ENCODE measurements around the gene SUPT4H1. TPM values are rescaled to one million over a fixed set of nuclear protein-coding genes. Genes with fewer than 3 reads are reported as not detected.
"Not testable (repeated sequence)": the region's sequence is repeated elsewhere in the genome, so short reads cannot be mapped to it uniquely, and the experiment has no call there.

The SUPT4H1 gene
- polyA plus RNA-seq, 1 donor: 70.8 TPM

DNA sequence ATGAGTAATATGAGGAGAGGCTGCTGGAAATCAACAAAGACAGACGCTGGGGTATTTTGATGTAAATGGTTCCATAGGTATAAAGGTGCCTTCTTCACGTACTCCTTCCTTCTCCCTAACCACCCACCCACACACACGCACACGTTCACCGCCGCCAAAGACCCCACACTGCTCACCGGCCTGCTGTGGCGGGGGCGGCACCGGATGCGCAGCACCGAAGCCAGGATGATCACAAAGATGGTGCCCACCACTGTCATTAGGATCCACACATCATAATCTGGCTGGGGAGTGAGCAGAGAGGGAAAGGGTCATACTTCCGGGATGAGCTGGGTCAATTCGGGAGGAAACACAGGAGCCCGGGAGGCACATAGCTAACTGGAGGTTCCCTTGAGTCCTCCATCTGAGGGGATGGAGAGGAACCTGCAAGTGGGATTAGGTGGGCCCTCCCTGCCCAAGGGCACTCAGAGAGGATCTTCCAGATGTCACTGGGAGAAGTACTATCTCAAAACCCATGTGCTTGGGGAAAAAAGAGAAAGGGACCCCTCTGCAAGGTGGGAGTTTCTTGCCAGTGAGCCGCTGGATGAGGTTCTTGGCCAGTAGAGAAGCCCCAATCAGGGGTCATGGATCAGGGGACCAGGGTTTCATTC is 10.5 kb upstream of the SUPT4H1 start:
- no peak for DNase-seq

DNA sequence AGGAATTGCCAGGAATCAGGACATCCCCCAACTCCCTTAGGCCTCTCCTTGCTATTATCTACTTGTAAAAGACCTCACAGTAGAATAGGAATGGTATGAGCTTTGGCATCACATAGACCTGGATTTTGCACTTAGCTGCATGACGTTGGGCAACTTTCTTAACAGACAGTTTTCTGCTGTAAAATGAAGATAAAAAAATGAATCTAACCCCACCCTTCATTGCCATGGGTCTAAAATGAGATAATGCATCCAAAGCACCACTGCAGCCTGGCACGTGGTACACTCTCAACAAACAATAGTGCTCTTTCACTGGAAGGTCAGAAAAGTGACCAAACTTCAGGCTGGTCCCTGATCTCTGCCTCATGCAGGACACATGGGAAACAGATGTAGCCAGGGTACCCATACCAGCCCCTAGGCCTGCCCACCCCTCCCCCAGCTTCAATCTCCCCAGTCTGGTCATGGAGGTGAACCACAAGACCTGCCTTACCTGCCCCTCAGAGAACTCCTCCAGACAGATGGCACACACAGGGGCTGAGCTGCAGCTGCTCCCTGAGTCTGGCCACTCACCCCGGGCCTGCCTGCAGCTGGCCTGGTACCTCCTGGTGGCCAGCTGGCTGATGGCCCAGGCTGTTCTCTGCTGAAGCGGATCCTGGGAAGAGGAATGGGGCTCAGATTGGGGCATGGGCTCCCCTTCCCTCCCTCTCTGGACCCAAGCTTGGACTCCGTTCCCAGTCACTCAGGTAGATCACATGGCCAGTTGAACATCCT is 8.5 kb upstream of the SUPT4H1 start:
- DNase-seq: no peak

DNA sequence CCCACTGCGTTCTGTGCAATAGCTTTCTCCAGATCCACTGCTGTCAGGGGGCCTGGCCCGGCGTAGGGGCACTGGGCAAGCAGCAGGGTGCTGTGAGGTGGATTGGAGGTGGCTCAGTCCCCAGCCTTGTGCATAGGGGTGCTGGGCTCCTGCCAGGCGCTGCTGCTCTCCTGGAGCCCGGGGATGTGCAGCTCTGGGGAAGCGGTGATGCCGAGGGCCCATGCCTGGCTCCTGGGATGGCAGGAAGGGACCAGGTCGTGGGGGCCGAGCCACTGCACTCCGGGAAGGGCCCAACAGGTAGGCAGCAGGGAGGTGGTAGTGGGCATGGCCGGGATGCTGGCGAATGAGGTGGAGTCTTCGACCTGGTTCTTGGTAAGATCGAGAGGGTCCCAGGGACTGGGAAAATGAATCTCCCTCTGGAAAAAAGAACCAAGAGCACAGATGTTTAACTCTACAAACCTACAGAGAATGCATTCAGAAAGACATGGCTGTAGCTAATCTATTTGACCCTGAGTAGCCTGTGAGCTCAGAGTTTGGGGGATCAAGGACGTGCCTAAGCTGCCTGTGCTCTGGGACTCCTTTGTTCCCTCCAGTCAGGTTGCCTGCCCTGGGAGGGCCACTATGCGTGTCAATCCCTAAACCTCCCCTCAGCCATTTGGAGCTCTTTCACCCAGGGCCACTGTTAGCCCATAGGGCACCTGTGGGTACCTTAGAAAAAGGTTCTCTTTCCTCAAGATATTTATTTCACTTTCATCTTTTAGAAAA is 6.6 kb upstream of the SUPT4H1 start:
- no peak for DNase-seq

DNA sequence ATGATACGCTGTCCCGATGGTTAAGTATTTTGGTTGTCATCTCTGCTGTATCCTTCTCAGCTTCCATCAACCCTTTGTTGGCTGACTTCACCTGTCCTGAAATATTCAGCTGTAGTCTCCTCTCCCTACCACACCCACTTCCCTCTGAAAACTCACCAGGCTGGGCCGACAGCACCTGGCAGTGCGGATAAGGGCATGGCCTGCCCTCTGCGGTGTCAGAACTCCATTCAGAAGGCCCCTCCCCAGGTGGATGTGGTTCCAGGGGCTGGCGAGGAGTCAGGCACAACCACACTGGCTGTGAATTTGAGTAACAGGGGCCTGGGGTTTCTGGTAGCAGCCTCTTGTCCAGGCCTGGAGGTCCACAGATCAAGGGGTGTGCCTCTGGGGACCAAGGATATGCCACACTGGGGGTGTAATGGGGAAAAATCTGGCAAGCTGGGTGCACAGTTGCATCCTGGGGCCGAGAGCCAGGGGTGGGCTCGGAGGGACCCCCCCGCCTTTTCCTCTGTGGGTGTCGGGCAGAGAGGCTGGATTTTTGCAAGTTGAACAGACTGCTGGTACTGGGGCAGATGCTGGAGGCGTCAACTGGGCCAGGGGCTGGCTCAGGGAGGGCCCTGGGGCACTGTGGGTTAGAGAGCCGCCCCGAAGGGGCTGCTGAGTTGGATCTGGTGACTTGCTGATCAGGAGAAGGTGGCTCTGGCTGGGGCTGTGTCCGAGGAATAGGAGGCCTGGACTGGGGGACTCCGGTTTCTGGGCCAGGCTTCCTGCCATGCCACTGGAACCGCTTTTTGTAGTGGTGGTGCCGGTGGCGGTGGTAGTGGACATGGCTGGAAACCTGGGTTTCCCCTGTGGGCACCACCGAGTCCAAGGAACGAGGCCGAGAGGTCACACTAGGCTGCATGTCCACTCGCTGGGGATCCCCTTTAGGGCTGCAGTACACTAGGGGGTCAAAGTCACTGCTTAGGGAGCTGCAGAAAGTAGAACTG is 5.6 kb upstream of the SUPT4H1 start:
- no peak for DNase-seq

DNA sequence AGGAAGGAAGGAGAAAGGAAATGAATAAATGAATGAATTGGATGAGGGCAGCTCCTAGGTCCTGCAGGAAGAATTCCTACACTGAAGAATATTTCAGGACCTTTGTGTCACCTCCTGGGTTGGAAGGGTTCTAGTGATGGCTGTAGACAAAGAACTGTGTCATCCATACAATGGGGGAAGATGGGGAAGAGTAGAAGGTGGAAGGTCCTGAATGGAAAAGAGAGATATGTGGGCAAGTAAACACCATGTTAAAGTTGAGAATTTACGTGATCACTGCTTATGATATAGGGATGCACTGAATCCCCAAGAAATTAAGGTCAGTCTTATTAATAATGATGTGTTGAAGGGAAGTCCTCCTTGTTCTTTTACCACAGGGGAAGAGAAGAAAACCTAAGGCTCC is 4.2 kb upstream of the SUPT4H1 start:
- no peak for DNase-seq

DNA sequence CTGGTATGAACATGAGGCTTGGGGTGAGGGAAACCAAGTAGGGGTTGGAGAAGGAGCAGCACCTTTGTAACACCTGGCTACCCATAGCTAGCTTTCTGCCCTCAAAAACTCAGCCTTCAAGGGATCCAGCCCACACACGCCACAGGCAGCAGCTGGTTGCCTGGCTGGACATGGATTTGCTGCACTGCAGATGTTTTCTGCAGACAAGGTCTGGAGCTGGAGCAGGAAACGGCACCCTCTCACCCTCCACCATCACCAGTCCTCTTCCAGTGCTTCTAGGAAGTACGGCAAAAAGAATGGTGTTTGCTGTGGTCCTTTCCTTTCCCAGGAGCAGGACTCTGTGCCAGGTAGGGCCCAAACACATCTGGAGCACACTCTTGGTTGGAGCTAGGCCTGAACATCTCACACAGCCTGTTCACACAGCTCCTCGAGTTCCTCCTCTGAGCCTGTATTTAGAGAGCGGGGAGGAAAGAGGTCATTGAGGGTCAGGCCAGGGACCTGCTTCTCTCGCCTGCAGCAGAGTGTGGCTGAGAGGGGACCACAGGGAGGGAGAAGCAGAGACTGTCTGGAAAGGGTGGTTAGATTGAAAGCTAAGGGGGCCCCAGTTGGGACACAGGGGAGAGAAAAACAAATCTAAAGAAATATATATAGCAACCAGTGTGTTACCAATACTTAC is 2.7 kb upstream of the SUPT4H1 start:
- no peak for DNase-seq

DNA sequence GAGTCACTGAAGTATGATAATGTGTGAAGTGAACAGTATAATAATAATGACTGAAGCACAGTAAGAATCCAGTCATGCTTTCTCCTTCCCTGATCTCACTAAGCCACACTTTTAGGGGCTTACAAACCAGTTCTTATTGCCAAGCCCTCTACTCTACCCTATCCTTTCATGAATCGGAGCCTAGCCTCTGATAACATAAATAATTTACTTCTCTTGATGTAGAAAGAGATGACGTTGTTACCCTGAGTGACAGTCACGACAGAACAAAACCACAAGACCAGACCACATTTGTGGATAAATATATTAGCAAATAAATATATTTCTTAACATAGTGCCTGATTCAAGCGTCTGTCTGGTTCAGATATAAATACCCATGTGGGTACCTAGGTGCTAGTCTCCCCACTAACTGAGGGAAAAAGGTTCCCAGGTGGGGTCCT is 1.4 kb upstream of the SUPT4H1 start:
- no peak for DNase-seq

DNA sequence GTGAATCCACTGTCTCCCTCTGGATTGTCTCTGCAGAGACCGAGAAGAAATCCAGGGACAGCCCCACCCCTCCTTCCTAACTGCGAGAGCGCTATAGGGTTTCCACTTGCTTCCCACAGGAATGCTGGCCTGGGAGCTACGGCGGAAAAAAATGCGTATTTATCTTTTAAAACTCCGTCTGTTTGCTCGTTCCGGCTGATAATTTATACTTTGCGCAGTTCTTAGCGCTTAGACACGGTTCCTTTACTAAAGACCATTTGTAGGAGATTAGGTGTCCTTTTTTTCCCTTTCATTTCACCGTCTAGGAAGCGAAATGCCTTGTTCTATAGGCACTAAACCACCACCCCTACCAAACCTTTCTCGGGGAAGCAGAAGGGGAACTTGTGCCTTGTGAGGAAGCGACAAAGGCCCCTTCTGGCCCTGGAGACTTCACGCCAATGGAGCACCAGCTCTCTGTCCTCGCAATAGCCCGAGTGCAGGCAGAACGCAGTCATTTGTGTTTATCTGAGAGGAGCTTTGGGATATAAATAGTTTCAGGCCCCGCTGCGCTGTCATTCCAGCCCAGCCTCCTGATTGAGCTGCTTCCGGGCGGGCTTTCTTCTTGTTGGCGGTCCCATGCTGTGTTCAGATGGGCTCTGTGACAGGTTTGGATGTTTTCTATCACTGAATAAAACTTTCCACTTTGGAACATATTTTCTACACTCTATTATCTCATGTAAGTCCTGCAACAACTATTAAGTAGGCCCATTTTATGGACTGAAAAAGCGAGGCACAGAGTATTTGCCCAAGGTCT is 791 bp upstream of the SUPT4H1 start:
- DNase-seq: no peak

DNA sequence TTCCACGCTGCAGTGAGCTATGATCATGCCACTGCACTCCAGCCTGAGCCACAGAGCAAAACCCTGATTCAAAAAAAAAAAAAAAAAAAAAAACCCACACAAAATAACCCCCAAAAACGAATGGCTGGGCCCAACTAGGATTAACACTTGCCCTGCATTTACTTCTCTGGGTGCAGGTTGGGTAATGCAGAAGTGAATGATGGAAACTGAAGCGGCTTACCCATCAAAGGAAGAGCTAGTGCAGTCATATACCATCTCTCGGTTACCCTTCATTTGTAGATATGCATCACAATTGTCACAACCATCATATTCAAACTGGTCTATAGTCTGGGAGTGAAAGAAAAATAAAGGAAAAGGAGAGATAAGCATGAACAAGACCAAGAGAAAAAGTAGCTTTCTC is 819 bp downstream of the SUPT4H1 start:
- no peak for DNase-seq

DNA sequence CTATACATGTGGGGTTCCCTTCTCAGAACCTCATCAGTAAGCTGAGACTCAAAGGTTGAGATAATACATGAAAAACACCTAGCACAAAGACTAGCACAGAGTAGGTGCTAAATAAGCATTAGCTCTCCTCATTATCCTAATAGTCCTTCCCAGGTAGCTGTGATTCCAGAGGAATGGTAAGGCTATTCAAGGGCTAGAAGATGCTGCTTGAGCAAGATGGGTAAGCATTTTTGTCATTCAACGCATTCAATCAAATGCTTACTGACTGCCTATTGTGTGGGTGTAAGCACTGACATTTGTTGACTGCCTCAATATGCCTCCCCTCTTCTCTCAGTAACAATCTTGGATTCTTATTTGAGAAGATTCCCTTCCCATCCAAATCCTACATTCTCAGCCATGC is 4.0 kb downstream of the SUPT4H1 start:
- no peak for DNase-seq

DNA sequence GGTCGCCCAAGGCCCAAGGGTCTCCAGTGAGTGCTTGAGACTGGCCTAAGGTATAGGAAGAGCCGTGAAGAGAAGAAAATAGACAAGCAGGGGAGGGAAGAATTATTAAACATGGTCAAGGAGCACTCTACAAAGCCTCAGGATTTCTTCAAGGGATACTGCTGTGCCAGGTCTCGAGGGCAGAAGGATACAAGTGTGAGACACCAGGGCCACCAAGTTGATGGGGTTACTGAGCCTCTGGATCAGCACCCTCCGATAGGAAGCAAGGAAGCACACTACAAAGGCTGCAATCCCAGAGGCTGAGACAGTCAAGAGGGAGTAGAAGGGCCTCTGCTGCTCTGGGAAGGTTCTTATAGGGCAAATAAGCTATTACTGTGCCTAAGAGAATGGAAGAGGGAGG is 6.5 kb downstream of the SUPT4H1 start:
- DNase-seq: no peak

DNA sequence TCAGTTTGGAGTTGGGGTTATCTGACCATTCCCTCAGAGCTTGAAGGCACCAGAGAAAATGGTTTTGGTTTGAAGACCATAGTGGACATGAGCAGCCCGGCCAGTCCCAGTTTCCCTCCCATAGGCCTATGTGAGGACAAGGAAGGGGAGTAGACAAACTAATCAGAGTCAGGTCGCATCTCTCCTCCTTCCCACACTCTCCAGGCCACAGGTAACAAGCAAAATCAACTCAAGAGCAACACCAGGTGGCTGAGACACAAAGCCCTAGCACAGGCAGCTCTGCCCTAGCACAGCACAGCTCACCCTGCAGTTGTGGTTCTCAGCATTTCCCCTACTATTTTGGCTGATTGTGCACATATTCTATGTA is 7.2 kb downstream of the SUPT4H1 start:
- DNase-seq: no peak

DNA sequence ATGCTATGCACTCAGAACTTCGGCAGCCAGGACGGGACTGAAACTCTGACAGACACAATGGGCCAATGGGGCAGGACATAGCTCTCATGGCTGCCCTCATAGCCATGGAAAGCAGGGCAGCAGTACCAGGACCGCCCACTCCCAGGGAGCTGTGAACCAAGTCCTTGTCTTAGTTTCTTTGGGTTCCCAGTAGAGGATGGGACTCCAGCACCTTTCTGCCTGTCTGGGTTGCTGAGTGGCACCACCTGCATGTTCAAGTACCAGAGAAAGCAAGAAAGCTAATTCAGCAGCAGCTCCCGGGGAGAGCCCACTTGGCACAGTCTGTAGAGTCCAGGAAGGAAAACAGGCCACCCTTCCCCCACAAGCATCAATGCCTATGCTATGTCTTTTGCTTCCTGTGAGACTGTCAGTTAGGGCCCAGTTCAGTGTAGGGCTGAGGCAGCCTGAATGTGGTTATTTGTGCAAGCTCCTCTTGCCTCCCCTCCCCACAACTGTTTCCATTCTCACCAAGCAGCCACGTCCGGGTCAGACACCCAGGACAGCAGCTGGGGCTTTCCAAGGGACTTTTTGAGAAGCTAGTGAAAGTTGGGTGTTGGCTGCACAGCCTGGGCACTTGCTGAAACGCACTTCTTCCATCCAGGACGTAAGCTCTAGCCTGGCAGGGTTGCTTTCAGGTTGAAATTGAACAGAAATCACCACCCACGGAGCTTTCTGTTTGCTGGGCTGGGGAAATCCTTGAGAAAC is 7.8 kb downstream of the SUPT4H1 start:
- DNase-seq: no peak

DNA sequence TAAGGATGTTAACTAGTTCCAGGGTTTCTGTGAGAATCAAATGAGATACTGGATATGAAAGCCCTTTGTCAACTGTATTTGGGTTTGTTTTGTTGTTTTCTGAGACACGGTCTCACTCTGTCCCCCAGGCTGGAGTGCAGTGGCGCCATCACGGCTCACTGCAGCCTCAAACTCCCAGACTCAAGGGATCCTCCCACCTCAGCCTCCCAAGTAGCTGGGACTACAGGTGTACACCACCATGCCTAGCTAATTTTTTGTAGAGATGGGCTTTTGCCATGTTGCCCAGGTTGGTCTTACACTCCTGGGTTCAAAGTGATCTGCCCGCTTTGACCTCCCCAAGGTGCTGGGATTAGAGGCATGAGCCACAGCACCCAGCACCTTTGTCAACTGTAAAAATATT is 8.9 kb downstream of the SUPT4H1 start:
- DNase-seq: no peak

DNA sequence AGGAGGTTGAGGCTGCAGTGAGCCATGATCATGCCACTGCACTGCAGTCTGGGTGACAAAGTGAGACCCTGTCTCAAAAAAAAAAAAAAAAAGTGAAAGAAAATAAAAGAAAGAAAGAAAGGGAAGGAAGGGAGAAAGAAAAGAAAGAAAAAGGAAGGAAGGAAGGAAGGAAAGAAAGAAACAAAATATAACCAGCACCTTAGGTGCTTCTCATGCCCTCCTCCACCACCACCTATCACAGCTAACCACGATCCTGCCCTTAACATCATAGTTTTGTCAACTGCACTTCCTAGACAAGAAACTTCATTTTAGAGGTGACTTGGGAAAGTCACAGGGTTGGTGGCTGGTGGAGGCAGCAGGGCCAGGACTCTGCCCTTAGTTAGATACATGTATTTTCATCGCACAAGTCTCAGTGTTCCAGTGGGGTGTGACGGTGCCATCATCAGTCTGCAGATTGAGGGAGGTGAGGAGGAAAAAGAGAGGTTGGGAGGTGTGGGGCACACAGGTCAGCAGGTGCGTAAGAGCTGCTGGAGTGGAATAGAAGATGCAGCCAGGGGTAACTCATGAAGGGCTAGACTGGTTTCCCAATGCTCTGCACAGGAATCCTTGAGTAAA is 10.0 kb downstream of the SUPT4H1 start:
- no peak for DNase-seq

DNA sequence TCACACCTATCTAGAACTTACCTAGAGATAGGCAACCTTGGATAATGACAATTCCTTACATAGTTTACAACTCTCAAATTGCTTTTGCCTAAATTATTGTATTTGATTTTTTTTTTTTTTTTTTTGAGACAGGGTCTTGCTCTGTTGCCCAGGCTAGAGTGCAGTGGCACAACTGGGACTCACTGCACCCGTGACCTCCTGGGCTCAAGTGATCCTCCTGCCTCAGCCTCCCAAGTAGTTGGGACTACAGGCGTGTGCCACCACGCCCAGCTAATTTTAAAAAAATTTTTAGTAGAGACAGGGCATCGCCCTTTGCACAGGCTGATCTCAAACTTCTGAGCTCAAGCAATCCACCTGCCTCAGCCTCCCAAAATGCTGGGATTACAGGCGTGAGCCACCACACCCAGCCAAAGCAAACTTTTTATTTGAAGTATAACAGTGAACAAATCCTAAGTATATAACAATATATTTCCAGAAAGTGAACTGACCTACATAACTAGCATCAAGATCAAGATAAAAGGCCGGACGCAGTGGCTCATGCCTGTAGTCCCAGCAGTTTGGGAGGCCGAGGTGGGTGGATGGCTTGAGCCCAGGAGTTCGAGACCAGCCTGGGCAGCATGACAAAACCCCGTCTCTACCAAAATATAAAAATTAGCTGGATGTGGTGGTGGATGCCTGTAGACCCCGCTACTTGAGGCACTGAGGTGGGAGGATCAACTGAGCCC is 10.7 kb downstream of the SUPT4H1 start:
- not testable (repeated sequence) for DNase-seq

DNA sequence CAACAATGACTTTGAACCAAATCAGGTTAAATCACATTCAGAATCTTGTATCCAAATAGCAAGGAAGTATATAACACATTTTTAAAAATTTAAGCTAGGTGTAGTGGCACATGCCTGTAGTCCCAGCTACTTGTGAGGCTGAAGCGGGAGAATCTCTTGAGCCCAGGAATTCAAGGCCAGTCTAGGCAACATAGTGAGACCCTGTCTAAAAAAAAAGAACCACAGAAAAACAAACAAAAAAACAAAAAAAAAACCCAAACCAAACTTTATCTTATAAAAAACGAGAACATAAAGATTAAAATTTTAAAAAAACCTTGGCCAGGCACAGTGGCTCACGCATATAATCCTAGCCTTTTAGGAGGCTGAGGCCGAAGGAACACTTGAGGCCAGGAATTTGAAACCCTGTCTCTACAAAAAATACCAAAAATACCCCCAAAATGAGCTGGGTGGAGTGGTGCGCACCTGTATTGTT is 11.6 kb downstream of the SUPT4H1 start:
- DNase-seq: no peak

DNA sequence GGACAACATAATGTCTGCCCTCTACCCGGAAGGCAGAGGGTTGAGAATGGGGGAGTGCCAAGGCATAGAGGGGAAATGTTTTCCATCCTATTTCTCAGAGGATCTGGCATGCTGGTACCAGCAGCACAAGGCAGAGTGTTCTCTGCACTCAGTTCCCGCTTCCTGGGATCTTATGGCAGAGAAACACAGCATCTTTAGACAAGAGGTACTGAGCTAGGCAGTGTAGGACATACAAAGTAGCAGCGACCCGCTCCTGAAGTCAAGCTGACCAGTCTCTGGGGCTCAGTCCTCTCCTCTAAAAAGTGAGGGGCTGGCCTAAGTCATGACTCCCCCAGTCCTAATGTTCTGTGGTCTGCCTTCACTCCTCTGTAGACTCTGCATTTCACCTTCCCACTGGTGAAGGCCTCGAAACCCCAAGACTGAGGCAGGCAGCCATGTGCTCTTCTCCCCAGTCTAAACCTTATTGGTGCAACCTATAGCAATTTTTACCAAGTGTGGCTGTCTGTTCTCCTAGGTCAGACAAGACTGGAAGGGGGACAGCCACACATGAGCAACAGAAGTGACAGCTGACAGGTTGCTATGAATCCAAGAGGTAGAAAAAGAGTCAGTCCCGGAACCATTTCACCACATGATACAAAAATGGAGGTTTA is 12.1 kb downstream of the SUPT4H1 start:
- no peak for DNase-seq
